ENCODE data around the gene EGLN1. TPM values are rescaled to one million over a fixed set of nuclear protein-coding genes. Genes with fewer than 3 reads are reported as not detected.

Gene EGLN1
- total and polyA plus RNA-seq, 2 of the 8 experiments (the other 6 are each of a cell fraction or from before 2014, with no cell fraction given) = 4.0 to 6.4 TPM

DNA sequence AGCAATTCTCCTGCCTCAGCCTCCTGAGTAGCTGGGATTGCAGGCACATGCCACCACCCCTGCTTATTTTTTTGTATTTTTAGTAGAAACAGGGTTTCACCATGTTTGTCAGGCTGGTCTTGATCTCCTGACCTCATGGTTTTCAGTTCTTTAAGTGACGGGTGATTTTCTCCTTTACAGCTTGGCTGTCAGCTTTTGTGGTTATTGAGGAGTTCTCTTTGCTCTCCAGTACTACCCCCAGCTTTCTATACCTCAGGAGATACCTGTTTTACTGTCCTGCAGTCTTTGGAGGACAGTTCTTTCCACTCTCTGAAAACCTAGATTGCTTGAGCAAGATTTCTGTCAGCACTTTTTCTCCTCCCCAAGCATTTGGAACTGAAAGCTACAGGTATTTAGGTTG is 45.9 kb upstream of the EGLN1 start:
- Histone ChIP-seq H4K8ac (ENCODE audit: extremely low read depth, insufficient read depth, low read length) (no peak overlapping the region), H3K79me2 (ENCODE audit: control insufficient read depth in 1 of 2, insufficient read depth in 2 of 2, low read length in 2 of 2) (no peaks in the 10 kb centered on the region), H3K27me3 (replicated peaks in 1 of 4; ENCODE audit: control insufficient read depth in 3 of 4, extremely low read depth in 1 of 4, insufficient read depth in 3 of 4, low read length in 3 of 4) (no peaks in the 10 kb centered on the region), H4K20me1 (replicated peaks in 1 of 2; ENCODE audit: control insufficient read depth in 1 of 2, insufficient read depth in 2 of 2, low read length in 2 of 2) (no peaks in the 10 kb centered on the region), H3K36me3 (ENCODE audit: control insufficient read depth in 2 of 4, insufficient read depth in 4 of 4, low read length in 3 of 4) (no peaks in the 10 kb centered on the region), H2BK120ac (replicated peaks; ENCODE audit: low read depth, low read length) (no peak overlapping the region), H3K23ac (ENCODE audit: insufficient read length) (no peak overlapping the region), H3K4me3 (ENCODE audit: extremely low read depth in 1 of 4, insufficient read depth in 2 of 4, low read depth in 3 of 4, low read length in 4 of 4) (no peak overlapping the region), H2AFZ (ENCODE audit: low read length) (no peak overlapping the region), H3K79me1 (ENCODE audit: low read depth, low read length) (no peaks in the 10 kb centered on the region), H3K23me2 (ENCODE audit: low read depth, low read length) (no peaks in the 10 kb centered on the region), H2AK5ac (ENCODE audit: low read depth, low read length) (no peak overlapping the region), H3K18ac (ENCODE audit: extremely low read depth, low read length) (no peak overlapping the region), H3K14ac (ENCODE audit: insufficient read length) (no peak overlapping the region), H3K27ac (ENCODE audit: low read depth, low read length) (no peak overlapping the region), H2BK12ac (ENCODE audit: low read depth, low read length) (no peak overlapping the region), H3K56ac (replicated peaks; ENCODE audit: insufficient read length, low read depth, low read length) (no peak overlapping the region), H3K4ac (replicated peaks; ENCODE audit: insufficient read length, low read depth, low read length) (no peak overlapping the region), H3K9me3 (ENCODE audit: insufficient read depth in 2 of 2, low read depth in 1 of 2, low read length in 1 of 2) (peaks cover 0 to 3% of the 10 kb centered on the region in 2 experiments; a peak in 2 of 4 replicates), H4K91ac (replicated peaks; ENCODE audit: insufficient read length, low read length) (no peak overlapping the region), H3K4me2 (ENCODE audit: insufficient read depth in 1 of 2, low read depth in 2 of 2, low read length in 2 of 2) (no peak overlapping the region), H3K4me1 (replicated peaks in 1 of 4; ENCODE audit: control insufficient read depth in 3 of 4, insufficient read depth in 4 of 4, low read length in 3 of 4) (no peaks in the 10 kb centered on the region), H3K9ac (replicated peaks in 1 of 4; ENCODE audit: extremely low read depth in 1 of 4, low read depth in 3 of 4, low read length in 3 of 4) (no peak overlapping the region), H2BK15ac (ENCODE audit: low read length) (no peak overlapping the region), H2BK20ac (ENCODE audit: low read length) (no peak overlapping the region), H2BK5ac (ENCODE audit: low read depth, low read length) (no peak overlapping the region), H4K5ac (ENCODE audit: insufficient read length, low read depth, low read length) (no peak overlapping the region)
- TF ChIP-seq JUND (IDR thresholded peaks at IDR 0.05; ENCODE audit: low read length) = no peak
- no peak for TF ChIP-seq ASH2L (IDR thresholded peaks at IDR 0.05; ENCODE audit: low read length)
- TF ChIP-seq NRF1 (IDR thresholded peaks at IDR 0.05; ENCODE audit: low read depth, low read length) = no peak
- FAIRE-seq = no peak
- CTCF ChIA-PET (ENCODE audit: partially characterized antibody) = no interaction called here
- DNase-seq (ENCODE audit: low read depth in 1 of 2, low spot score in 2 of 2) = no peak
- POLR2A ChIA-PET (ENCODE audit: partially characterized antibody) = no interaction called here
- 85% methylated on average over 1 of the region's 1 CpG; no CpG with 5 or more reads in 1 of the 2 experiments for WGBS, 2 experiments (ENCODE audit: extremely low coverage in 1 of 2, insufficient coverage in 1 of 2, insufficient read length in 1 of 2, insufficient replicate concordance in 2 of 2, low coverage in 1 of 2, low lambda C conversion rate in 2 of 2, missing lambda C conversion rate in 1 of 2)

Measured in H1 (cell line).